ENCODE results near the gene C1orf210. TPM values are rescaled to one million over a fixed set of nuclear protein-coding genes. Genes with fewer than 3 reads are reported as not detected.

Gene C1orf210
- total RNA-seq, 1 experiment from 2014 or later = 29.3 TPM

DNA sequence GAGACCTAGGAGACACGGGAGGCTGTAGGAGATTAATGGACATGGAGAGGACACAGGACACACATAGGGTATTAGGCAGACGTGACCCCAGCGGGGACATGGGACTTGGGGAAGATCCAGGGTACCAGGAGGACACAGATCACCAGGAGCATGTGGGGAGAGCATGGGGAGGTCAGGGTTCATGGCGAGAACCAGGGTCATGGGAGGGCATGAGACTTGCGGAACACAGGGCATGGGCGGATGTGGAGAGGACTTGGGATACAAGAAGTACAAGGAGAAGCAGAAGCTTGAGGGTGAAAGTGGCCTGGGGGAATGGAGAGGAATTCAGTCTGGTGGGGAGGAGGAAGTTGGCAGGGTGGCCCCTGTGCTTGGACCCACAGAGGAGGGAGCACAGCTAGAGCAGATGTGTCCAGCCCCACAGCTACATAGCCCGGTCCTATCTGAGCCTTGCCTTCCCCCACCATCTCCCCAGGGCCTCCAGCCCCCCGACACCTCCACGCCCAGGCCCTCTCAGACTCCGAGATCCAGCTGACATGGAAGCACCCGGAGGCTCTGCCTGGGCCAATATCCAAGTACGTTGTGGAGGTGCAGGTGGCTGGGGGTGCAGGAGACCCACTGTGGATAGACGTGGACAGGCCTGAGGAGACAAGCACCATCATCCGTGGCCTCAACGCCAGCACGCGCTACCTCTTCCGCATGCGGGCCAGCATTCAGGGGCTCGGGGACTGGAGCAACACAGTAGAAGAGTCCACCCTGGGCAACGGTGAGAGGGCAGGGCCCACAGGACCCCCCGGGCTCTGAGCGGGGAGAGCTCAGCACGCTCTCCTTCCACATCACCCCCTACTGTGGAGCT lies 27.5 kb upstream of the C1orf210 start:
- H3K4me2 ChIP-seq = no peak overlapping the region
- no peak for DNase-seq
- no peaks in the 10 kb centered on the region for H4K20me1 ChIP-seq (ENCODE audit: insufficient read depth)
- H3K79me2 ChIP-seq (ENCODE audit: low read depth) = no peaks in the 10 kb centered on the region
- H3K9me2 ChIP-seq (ENCODE audit: insufficient read depth) = no peaks in the 10 kb centered on the region
- H3K27ac ChIP-seq = no peak overlapping the region
- H3K4me1 ChIP-seq (replicated peaks; ENCODE audit: insufficient read depth) = peaks cover 8% of the 10 kb centered on the region; the same call in 1 of the 2 replicates
- BruUV-seq (replicated peaks) = no TSS peak
- no peak overlapping the region for H2AFZ ChIP-seq
- intact Hi-C loops (cut with micrococcal nuclease; ENCODE audit: unreplicated experiment) = no loop called here
- no peak for TF ChIP-seq EZH2 (IDR thresholded peaks at IDR 0.05; ENCODE audit: low read depth)
- TF ChIP-seq, protein P1, sequence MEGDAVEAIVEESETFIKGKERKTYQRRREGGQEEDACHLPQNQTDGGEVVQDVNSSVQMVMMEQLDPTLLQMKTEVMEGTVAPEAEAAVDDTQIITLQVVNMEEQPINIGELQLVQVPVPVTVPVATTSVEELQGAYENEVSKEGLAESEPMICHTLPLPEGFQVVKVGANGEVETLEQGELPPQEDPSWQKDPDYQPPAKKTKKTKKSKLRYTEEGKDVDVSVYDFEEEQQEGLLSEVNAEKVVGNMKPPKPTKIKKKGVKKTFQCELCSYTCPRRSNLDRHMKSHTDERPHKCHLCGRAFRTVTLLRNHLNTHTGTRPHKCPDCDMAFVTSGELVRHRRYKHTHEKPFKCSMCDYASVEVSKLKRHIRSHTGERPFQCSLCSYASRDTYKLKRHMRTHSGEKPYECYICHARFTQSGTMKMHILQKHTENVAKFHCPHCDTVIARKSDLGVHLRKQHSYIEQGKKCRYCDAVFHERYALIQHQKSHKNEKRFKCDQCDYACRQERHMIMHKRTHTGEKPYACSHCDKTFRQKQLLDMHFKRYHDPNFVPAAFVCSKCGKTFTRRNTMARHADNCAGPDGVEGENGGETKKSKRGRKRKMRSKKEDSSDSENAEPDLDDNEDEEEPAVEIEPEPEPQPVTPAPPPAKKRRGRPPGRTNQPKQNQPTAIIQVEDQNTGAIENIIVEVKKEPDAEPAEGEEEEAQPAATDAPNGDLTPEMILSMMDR (conservative IDR thresholded peaks at IDR 0.05) = no peak
- H3K9me3 ChIP-seq (ENCODE audit: insufficient read depth, low read depth) = no peaks in the 10 kb centered on the region
- ChIA-PET POLR2A (ENCODE audit: unreplicated experiment) (no interaction called here), CTCF (no interaction called here)
- H3K4me3 ChIP-seq = no peak overlapping the region
- no peaks in the 10 kb centered on the region for H3F3A ChIP-seq (ENCODE audit: insufficient read depth, low read depth)
- no peaks in the 10 kb centered on the region for H3K36me3 ChIP-seq (ENCODE audit: low read depth)
- H3K27me3 ChIP-seq (ENCODE audit: insufficient read depth, low read depth) = no peaks in the 10 kb centered on the region

DNA sequence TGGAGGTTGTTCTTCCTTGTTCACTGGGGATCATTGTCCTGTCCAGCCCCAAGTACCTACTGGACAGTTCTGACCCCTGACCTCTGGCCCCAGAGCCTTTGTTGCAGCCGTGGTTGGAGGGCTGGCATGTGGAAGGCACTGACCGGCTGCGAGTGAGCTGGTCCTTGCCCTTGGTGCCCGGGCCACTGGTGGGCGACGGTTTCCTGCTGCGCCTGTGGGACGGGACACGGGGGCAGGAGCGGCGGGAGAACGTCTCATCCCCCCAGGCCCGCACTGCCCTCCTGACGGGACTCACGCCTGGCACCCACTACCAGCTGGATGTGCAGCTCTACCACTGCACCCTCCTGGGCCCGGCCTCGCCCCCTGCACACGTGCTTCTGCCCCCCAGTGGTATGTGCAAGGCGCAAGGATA lies 26.8 kb upstream of the C1orf210 start:
- no peak for DNase-seq
- BruUV-seq (replicated peaks) = no TSS peak
- H3F3A ChIP-seq (ENCODE audit: insufficient read depth, low read depth) = no peaks in the 10 kb centered on the region
- ChIA-PET POLR2A (ENCODE audit: unreplicated experiment) (no interaction called here), CTCF (no interaction called here)
- no peak overlapping the region for H3K27ac ChIP-seq
- no peak overlapping the region for H3K4me2 ChIP-seq
- no peaks in the 10 kb centered on the region for H4K20me1 ChIP-seq (ENCODE audit: insufficient read depth)
- no peaks in the 10 kb centered on the region for H3K9me2 ChIP-seq (ENCODE audit: insufficient read depth)
- intact Hi-C loops (cut with micrococcal nuclease; ENCODE audit: unreplicated experiment) = no loop called here
- peaks cover 8% of the 10 kb centered on the region; the same call in 1 of the 2 replicates for H3K4me1 ChIP-seq (replicated peaks; ENCODE audit: insufficient read depth)
- no peaks in the 10 kb centered on the region for H3K36me3 ChIP-seq (ENCODE audit: low read depth)
- H3K79me2 ChIP-seq (ENCODE audit: low read depth) = no peaks in the 10 kb centered on the region
- no peaks in the 10 kb centered on the region for H3K9me3 ChIP-seq (ENCODE audit: insufficient read depth, low read depth)
- no peaks in the 10 kb centered on the region for H3K27me3 ChIP-seq (ENCODE audit: insufficient read depth, low read depth)
- no peak overlapping the region for H3K4me3 ChIP-seq
- no peak for TF ChIP-seq EZH2 (IDR thresholded peaks at IDR 0.05; ENCODE audit: low read depth)
- TF ChIP-seq, protein P1 (conservative IDR thresholded peaks at IDR 0.05) = no peak
- H2AFZ ChIP-seq = no peak overlapping the region

DNA sequence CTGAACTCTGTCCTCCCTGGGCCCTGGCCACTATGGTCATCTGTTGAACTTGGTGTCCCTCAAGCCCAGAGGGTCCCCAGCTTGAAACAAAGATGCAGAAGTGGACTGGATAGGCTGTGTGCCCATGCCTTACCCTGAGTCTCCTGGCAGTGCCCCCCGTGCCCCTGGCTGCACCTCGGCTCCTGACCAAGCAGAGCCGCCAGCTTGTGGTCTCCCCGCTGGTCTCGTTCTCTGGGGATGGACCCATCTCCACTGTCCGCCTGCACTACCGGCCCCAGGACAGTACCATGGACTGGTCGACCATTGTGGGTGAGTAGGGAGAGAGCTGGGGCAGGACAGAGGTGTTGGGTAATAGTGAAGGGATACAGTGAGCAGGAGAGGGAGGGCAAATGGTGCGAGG lies 26.1 kb upstream of the C1orf210 start:
- Histone ChIP-seq H3F3A (ENCODE audit: insufficient read depth, low read depth) (no peaks in the 10 kb centered on the region), H3K27ac (no peak overlapping the region), H3K36me3 (ENCODE audit: low read depth) (no peaks in the 10 kb centered on the region), H3K4me3 (no peak overlapping the region), H3K27me3 (ENCODE audit: insufficient read depth, low read depth) (no peaks in the 10 kb centered on the region), H3K4me2 (no peak overlapping the region), H3K9me3 (ENCODE audit: insufficient read depth, low read depth) (no peaks in the 10 kb centered on the region), H3K9me2 (ENCODE audit: insufficient read depth) (no peaks in the 10 kb centered on the region), H4K20me1 (ENCODE audit: insufficient read depth) (no peaks in the 10 kb centered on the region), H2AFZ (no peak overlapping the region), H3K79me2 (ENCODE audit: low read depth) (no peaks in the 10 kb centered on the region), H3K4me1 (replicated peaks; ENCODE audit: insufficient read depth) (peaks cover 8% of the 10 kb centered on the region; the same call in 1 of the 2 replicates)
- TF ChIP-seq, protein P1 (conservative IDR thresholded peaks at IDR 0.05) = no peak
- no peak for TF ChIP-seq EZH2 (IDR thresholded peaks at IDR 0.05; ENCODE audit: low read depth)
- no peak for DNase-seq
- BruUV-seq (replicated peaks) = no TSS peak
- ChIA-PET CTCF (no interaction called here), POLR2A (ENCODE audit: unreplicated experiment) (no interaction called here)
- intact Hi-C loops (cut with micrococcal nuclease; ENCODE audit: unreplicated experiment) = no loop called here
